ENCODE measurements around the gene DNAH12.

DNAH12 gene

DNA sequence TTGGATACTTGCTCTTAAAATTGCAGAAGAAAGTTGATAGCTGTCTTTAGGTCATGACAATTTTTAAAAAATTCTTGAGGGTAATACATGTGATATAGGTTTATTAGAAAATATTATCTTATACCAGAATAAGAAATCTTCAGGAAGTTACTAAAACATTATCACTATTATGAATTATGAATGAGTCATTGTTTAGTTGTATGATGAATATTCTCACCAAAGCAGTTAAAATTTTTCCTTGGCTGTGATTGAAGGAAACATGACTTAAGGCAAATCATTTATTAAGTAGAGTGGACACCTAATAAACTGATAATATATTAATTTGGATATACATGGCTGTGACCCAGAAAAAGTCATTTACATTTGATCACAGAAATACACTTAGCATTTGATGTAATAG lies 286.5 kb downstream of the DNAH12 start:
- in situ Hi-C loops (cut with HindIII; ENCODE audit: low sequenced_read_pairs) = no loop called here

DNA sequence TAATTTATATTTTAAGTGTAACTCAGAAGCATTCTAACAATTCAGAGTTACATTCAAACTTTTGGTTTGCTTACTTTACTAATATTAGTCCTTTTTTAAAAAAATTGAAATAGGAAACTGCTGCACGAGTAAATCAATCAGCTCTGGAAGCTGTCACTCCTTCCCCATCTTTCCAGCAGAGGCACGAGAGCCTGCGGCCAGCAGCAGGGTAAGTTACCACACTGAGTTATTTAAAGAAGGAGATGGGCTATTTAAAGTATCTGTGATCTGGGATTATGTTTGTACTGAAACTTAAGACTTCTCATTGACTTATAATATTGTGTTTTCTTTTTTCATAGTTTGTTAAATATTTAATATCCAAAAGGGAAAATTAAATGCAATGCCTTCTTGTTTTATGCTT lies 287.3 kb downstream of the DNAH12 start:
- in situ Hi-C loops (cut with HindIII; ENCODE audit: low sequenced_read_pairs) = no loop called here

DNA sequence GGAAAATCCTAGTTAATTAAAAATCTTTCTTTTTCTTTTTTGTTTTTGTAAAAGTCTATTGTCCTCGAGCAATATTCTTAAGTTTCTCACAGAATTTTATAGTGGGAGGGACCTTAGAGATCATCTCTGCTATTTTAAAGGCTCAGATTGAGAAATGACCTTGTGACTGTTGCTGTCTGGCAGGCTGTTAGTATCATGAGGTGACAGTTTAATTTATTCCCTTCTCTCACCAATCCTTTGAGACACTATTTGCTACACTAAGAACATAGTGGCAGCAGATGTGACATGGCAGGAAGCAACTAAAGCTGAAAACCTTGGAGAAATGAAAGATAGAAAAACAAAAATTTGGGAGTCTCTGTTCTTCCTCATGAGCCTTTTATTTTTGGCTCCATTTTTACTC lies 291.7 kb downstream of the DNAH12 start:
- in situ Hi-C loops (cut with HindIII; ENCODE audit: low sequenced_read_pairs) = no loop called here

- in situ Hi-C loops (cut with HindIII; ENCODE audit: low sequenced_read_pairs) = no loop called here
Observed at GRCh38 chr3:57244946-57245345, 299.2 kb downstream of the DNAH12 start.
